Loucy (cell line): ENCODE data around the gene POLR2H.

Source experiments
- H2AFZ ChIP-seq: fragments of 200-600 bp; sonication (generic); 2 replicates; pipeline ENCODE4 v1.6.0; 2016; ENCODE audit warnings: antibody characterized with exemption, mild to moderate bottlenecking, low read length, moderate library complexity
- H3F3A ChIP-seq: fragments of 200-600 bp; 2 replicates; pipeline ENCODE4 v1.6.0; 2016; ENCODE audit warnings: antibody characterized with exemption, low read depth, mild to moderate bottlenecking
- H3K27me3 ChIP-seq: fragments of 200-600 bp; sonication (generic); 2 replicates; pipeline ENCODE4 v1.6.1; 2014; ENCODE audit warnings: low read length, mild to moderate bottlenecking; ENCODE audit not compliant: insufficient read depth, poor library complexity, severe bottlenecking
- H3K36me3 ChIP-seq: fragments of 200-600 bp; sonication (generic); 2 replicates; pipeline ENCODE4 v1.6.1; 2016; ENCODE audit warnings: low read length; ENCODE audit not compliant: insufficient read depth
- H3K4me1 ChIP-seq: fragments of 200-600 bp; sonication (generic); 2 replicates; pipeline ENCODE4 v1.5.1; 2014; ENCODE audit warnings: low read length, mild to moderate bottlenecking; ENCODE audit not compliant: insufficient read depth, poor library complexity, severe bottlenecking
- H3K4me2 ChIP-seq: fragments of 200-600 bp; sonication (generic); 2 replicates; pipeline ENCODE4 v1.6.0; 2014; ENCODE audit warnings: antibody characterized with exemption, low read length, low read depth, mild to moderate bottlenecking; ENCODE audit not compliant: poor library complexity, severe bottlenecking
- H3K4me3 ChIP-seq: fragments of 200-600 bp; sonication (generic); 2 replicates; pipeline ENCODE4 v1.5.1; 2014; ENCODE audit warnings: low read length, mild to moderate bottlenecking, mixed read lengths; ENCODE audit not compliant: poor library complexity, severe bottlenecking
- H3K79me2 ChIP-seq: fragments of 200-600 bp; sonication (generic); 2 replicates; pipeline ENCODE4 v1.6.1; 2014; ENCODE audit warnings: low read length; ENCODE audit not compliant: insufficient read depth
- H3K9ac ChIP-seq: fragments of 200-600 bp; sonication (generic); 2 replicates; pipeline ENCODE4 v1.6.0; 2014; ENCODE audit warnings: mild to moderate bottlenecking, low read depth, low read length, moderate library complexity; ENCODE audit not compliant: poor library complexity, severe bottlenecking
- H3K9me2 ChIP-seq: fragments of 200-600 bp; sonication (generic); replicated peaks from 2 replicates; pipeline ENCODE4 v1.6.1; 2016; ENCODE audit warnings: low read depth, low read length, mixed read lengths
- H3K9me3 ChIP-seq: fragments of 200-600 bp; sonication (generic); 2 replicates; pipeline ENCODE4 v1.6.1; 2014; ENCODE audit warnings: mild to moderate bottlenecking, antibody characterized with exemption, low read length, low read depth; ENCODE audit not compliant: insufficient read depth
- H4K20me1 ChIP-seq: fragments of 200-600 bp; sonication (generic); 2 replicates; pipeline ENCODE4 v1.6.0; 2014; ENCODE audit warnings: antibody characterized with exemption, low read length, mild to moderate bottlenecking; ENCODE audit not compliant: insufficient read depth, poor library complexity, severe bottlenecking
- CTCF ChIP-seq: fragments of 200-600 bp; sonication (generic); conservative IDR thresholded peaks from 2 replicates; pipeline ENCODE4 v1.5.1; 2014; ENCODE audit warnings: mild to moderate bottlenecking, antibody characterized with exemption, low read length
- EZH2phosphoT487 ChIP-seq: fragments of 200-600 bp; IDR thresholded peaks from 2 replicates; pipeline ENCODE4 v1.6.1; 2018; ENCODE audit warnings: antibody characterized with exemption, mild to moderate bottlenecking, moderate library complexity, borderline replicate concordance

The POLR2H gene

GRCh38 chr3:184317201-184317600 is 44.3 kb upstream of the POLR2H start:
- Histone ChIP-seq H3K79me2 (peaks cover 76% of the 10 kb centered on the region), H2AFZ (no peak overlapping the region), H3F3A (no peaks in the 10 kb centered on the region), H3K9me3 (no peaks in the 10 kb centered on the region), H3K4me2 (peak overlapping the region; percentile 99), H4K20me1 (peaks cover 74% of the 10 kb centered on the region), H3K4me1 (peaks cover 29% of the 10 kb centered on the region), H3K4me3 (peak overlapping the region; percentile 100), H3K36me3 (peaks cover 44% of the 10 kb centered on the region), H3K9ac (peak overlapping the region; percentile 98), H3K27me3 (no peaks in the 10 kb centered on the region), H3K9me2 (no peaks in the 10 kb centered on the region)
- no peak for TF ChIP-seq CTCF
- TF ChIP-seq EZH2phosphoT487: no peak

- no peaks in the 10 kb centered on the region for H3K9me3 ChIP-seq
- TF ChIP-seq EZH2phosphoT487 (no peak), CTCF (no peak)
- H3K9ac ChIP-seq: no peak overlapping the region
- H3K27me3 ChIP-seq: no peaks in the 10 kb centered on the region
- peaks cover 73% of the 10 kb centered on the region for H3K36me3 ChIP-seq
- H2AFZ ChIP-seq: no peak overlapping the region
- peaks cover 88% of the 10 kb centered on the region for H4K20me1 ChIP-seq
- peak overlapping the region; percentile 11 for H3K4me2 ChIP-seq
- H3K4me3 ChIP-seq: no peak overlapping the region
- H3K79me2 ChIP-seq: peaks cover 70% of the 10 kb centered on the region
- H3K4me1 ChIP-seq: peaks cover 29% of the 10 kb centered on the region
- H3K9me2 ChIP-seq: no peaks in the 10 kb centered on the region
- H3F3A ChIP-seq: no peaks in the 10 kb centered on the region
These were observed 41.4 kb upstream of the POLR2H start for GRCh38 chr3:184320104-184320445.

DNA sequence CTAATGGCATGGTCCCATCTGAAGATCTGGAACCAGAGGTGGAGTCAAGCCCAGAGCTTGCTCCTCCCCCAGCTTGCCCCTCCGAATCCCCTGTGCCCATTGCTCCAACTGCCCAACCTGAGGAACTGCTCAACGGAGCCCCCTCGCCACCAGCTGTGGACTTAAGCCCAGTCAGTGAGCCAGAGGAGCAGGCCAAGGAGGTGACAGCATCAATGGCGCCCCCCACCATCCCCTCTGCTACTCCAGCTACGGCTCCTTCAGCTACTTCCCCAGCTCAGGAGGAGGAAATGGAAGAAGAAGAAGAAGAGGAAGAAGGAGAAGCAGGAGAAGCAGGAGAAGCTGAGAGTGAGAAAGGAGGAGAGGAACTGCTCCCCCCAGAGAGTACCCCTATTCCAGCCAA is 39.8 kb upstream of the POLR2H start:
- Histone ChIP-seq H3F3A (no peaks in the 10 kb centered on the region), H3K36me3 (peaks cover 89% of the 10 kb centered on the region), H3K79me2 (peaks cover 62% of the 10 kb centered on the region)

More for the DNA sequence above, 39.8 kb upstream of the POLR2H start:
- Histone ChIP-seq H2AFZ (no peak overlapping the region), H4K20me1 (peaks cover 79% of the 10 kb centered on the region), H3K4me3 (no peak overlapping the region), H3K9me2 (no peaks in the 10 kb centered on the region), H3K4me1 (peaks cover 23% of the 10 kb centered on the region), H3K9me3 (no peaks in the 10 kb centered on the region), H3K27me3 (no peaks in the 10 kb centered on the region), H3K4me2 (no peak overlapping the region), H3K9ac (no peak overlapping the region)
- TF ChIP-seq CTCF (no peak), EZH2phosphoT487 (no peak)
